ENCODE data around the gene GTPBP3. TPM values are rescaled to one million over a fixed set of nuclear protein-coding genes. Genes with fewer than 3 reads are reported as not detected.

The GTPBP3 gene
- total and polyA plus RNA-seq, 2 of the 13 experiments (the other 11 are each of a cell fraction or from before 2014, with no cell fraction given) = 17.5 to 30.0 TPM

DNA sequence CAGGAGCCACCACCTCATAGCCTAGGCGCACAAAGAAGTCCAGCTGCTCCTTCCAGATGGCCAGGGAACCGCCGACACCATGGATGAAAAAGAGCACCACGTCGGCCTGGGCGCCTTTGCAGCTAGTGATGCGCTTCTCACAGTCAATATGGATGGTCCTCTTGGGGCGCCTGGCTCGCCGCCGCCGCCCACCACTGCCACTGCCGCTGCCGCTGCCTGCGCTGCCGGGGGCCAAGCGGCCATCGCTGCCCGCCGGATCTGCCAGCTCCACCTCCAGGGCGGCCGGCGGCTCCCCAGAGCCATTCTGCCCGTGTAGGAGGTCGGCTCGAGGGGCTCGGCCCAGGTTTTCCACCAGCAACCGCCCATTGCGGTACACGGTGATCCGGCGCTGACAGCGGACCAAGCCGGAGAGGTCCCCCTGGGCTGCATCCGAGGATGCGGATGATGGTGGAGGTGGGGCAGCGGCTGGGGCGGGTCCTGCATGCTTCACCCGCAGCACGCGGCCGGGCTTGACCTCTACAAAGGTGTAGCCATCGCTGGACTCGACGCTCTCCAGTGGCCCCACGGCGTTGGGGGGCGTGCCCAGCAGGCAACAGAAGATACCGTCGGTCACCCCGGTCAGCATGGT, 36.2 kb upstream of the GTPBP3 start:
- Histone ChIP-seq H3K9me3 (ENCODE audit: low read length) (peaks cover 5% of the 10 kb centered on the region), H3K36me3 (replicated peaks in 1 of 2; ENCODE audit: control insufficient read depth in 1 of 2, insufficient read depth in 2 of 2, low read length in 2 of 2) (peaks cover 0 to 6% of the 10 kb centered on the region in 2 experiments; a peak in 1 of 5 replicates), H4K20me1 (ENCODE audit: insufficient read depth, low read length) (no peaks in the 10 kb centered on the region), H2AFZ (ENCODE audit: low read length) (no peak overlapping the region), H3K4me1 (ENCODE audit: insufficient read depth, low read length) (peaks cover 29% of the 10 kb centered on the region), H3K27me3 (ENCODE audit: control insufficient read depth in 1 of 2, insufficient read depth in 2 of 2, low read length in 2 of 2) (no peaks in the 10 kb centered on the region), H3K4me2 (ENCODE audit: low read depth, low read length) (no peak overlapping the region), H3K9ac (ENCODE audit: insufficient read depth, low read depth, low read length) (no peak overlapping the region), H3K27ac (ENCODE audit: extremely low read length, insufficient read depth, low read length) (no peak overlapping the region), H3K79me2 (ENCODE audit: insufficient read depth, low read length) (no peaks in the 10 kb centered on the region), H3K4me3 (replicated peaks in 1 of 3; ENCODE audit: insufficient read depth in 1 of 3, low read depth in 2 of 3, low read length in 3 of 3) (no peak overlapping the region)
- BruUV-seq (replicated peaks) = no TSS peak
- CTCF ChIA-PET (ENCODE audit: low intra/inter-chr PET ratio, low total read pairs) = no interaction called here
- ATAC-seq = no peak
- TF ChIP-seq SKI (IDR thresholded peaks at IDR 0.05; ENCODE audit: partially characterized antibody) (no peak), AGO2 (optimal IDR thresholded peaks at IDR 0.05; ENCODE audit: low read depth, low read length) (peak; percentile 29)
- 93% methylated on average over 19 of the region's 51 CpGs for WGBS (ENCODE audit: low lambda C conversion rate)
- intact Hi-C loops (cut with micrococcal nuclease; ENCODE audit: unreplicated experiment) (no loop called here), in situ Hi-C loops (cut with HindIII; ENCODE audit: extremely low pct_ligation_motif_present, low pct_unique_long_range_greater_than_20kb) (no loop called here)
- no peak for FAIRE-seq
- DNase-seq (ENCODE audit: low spot score) = no peak
- POLR2A ChIA-PET = no interaction called here

DNA sequence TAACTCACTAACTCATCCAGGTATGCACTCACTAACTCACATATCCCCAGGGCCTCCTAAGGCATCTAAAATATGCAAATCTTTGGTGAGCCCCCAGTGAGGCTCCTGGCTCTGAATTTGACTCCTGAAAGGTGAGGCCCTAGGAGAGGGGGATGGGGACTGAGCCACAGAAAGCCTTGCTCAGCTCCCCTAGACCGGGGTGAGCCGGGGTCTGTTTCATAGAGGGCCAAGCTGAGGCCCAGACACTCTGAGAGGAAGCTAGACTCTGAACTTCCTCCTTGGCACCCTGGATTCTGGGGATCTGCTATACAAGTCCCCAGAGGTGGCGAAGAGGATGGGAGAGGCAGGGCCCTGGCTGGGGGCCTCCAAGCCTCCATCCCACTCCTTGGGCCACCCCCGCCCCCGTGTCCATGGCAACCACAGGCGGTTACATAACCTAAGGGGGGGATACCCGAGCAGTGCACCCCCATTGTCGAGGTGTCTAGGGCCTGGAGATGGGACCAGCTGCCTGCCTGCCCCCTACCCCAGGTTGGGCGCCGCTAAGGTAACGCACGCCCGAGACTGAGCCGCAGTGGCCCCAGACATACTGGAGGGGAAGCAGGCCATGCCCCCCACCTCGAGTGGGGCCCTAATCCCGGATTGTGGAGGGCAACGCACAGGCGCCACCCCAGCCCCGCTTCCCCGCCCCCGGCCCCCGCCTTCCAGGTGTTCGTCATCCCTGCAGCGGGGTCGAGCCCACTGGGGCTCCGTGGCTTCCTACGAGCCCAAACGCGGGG, 34.8 kb upstream of the GTPBP3 start:
- WGBS (ENCODE audit: low lambda C conversion rate) = 38% methylated on average over 2 of the region's 29 CpGs
- Histone ChIP-seq H3K36me3 (replicated peaks in 1 of 2; ENCODE audit: control insufficient read depth in 1 of 2, insufficient read depth in 2 of 2, low read length in 2 of 2) (peaks cover 0 to 6% of the 10 kb centered on the region in 2 experiments; a peak in 1 of 5 replicates), H3K4me1 (ENCODE audit: insufficient read depth, low read length) (peaks cover 33% of the 10 kb centered on the region), H3K9ac (ENCODE audit: insufficient read depth, low read depth, low read length) (peak overlapping the region; percentile 76), H3K27me3 (ENCODE audit: control insufficient read depth in 1 of 2, insufficient read depth in 2 of 2, low read length in 2 of 2) (no peaks in the 10 kb centered on the region), H2AFZ (ENCODE audit: low read length) (no peak overlapping the region), H3K4me2 (ENCODE audit: low read depth, low read length) (peak overlapping the region; percentile 97), H3K27ac (ENCODE audit: extremely low read length, insufficient read depth, low read length) (peak overlapping the region; percentile 57), H3K4me3 (replicated peaks in 1 of 3; ENCODE audit: insufficient read depth in 1 of 3, low read depth in 2 of 3, low read length in 3 of 3) (peak overlapping the region; percentile 81 to 88 (median 81)), H3K9me3 (ENCODE audit: low read length) (peaks cover 5% of the 10 kb centered on the region), H3K79me2 (ENCODE audit: insufficient read depth, low read length) (peaks cover 3% of the 10 kb centered on the region), H4K20me1 (ENCODE audit: insufficient read depth, low read length) (no peaks in the 10 kb centered on the region)
- DNase-seq (ENCODE audit: low spot score) (no peak), ATAC-seq (peak; percentile 3), FAIRE-seq (no peak)
- intact Hi-C loops (cut with micrococcal nuclease; ENCODE audit: unreplicated experiment) (loop anchor here (1.0 kb wide), 1 partner anchor 87 kb away; the partner anchor contains the start of gene USE1), in situ Hi-C loops (cut with HindIII; ENCODE audit: extremely low pct_ligation_motif_present, low pct_unique_long_range_greater_than_20kb) (no loop called here)
- POLR2A ChIA-PET = interaction anchor here (0.6 to 1.8 kb wide), 4 partner anchors 47 to 87 kb away, joined by 3 to 6 read pairs (median 4); partner anchors contain the start of gene USE1
- CTCF ChIA-PET (ENCODE audit: low intra/inter-chr PET ratio, low total read pairs) = no interaction called here
- BruUV-seq (replicated peaks) = no TSS peak
- TF ChIP-seq ZNF572 (CRISPR knock-in tag; IDR thresholded peaks at IDR 0.05) (0 out of 2 replicates have a peak, but pooled peaks have one; percentile 7), SRY (CRISPR knock-in tag; IDR thresholded peaks at IDR 0.05) (no peak), ELF3 (CRISPR knock-in tag; IDR thresholded peaks at IDR 0.05) (no peak), ZSCAN22 (CRISPR knock-in tag; IDR thresholded peaks at IDR 0.05) (no peak), RFX3 (CRISPR knock-in tag; IDR thresholded peaks at IDR 0.05) (peak; percentile 60), KDM5B (CRISPR knock-in tag; IDR thresholded peaks at IDR 0.05; ENCODE audit: borderline replicate concordance) (0 out of 2 replicates have a peak, but pooled peaks have one; percentile 14), ZNF547 (CRISPR knock-in tag; IDR thresholded peaks at IDR 0.05) (no peak), RARA (CRISPR knock-in tag; IDR thresholded peaks at IDR 0.05) (no peak)
- TF ChIP-seq, protein P1, sequence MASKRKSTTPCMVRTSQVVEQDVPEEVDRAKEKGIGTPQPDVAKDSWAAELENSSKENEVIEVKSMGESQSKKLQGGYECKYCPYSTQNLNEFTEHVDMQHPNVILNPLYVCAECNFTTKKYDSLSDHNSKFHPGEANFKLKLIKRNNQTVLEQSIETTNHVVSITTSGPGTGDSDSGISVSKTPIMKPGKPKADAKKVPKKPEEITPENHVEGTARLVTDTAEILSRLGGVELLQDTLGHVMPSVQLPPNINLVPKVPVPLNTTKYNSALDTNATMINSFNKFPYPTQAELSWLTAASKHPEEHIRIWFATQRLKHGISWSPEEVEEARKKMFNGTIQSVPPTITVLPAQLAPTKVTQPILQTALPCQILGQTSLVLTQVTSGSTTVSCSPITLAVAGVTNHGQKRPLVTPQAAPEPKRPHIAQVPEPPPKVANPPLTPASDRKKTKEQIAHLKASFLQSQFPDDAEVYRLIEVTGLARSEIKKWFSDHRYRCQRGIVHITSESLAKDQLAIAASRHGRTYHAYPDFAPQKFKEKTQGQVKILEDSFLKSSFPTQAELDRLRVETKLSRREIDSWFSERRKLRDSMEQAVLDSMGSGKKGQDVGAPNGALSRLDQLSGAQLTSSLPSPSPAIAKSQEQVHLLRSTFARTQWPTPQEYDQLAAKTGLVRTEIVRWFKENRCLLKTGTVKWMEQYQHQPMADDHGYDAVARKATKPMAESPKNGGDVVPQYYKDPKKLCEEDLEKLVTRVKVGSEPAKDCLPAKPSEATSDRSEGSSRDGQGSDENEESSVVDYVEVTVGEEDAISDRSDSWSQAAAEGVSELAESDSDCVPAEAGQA (IDR thresholded peaks at IDR 0.05; ENCODE audit: low read depth) = no peak
- TF ChIP-seq, protein P1 (CRISPR knock-in tag; IDR thresholded peaks at IDR 0.05; ENCODE audit: borderline replicate concordance) = no peak
